Neural cell (in vitro differentiated cells): ENCODE results near the gene TPI1. TPM values are rescaled to one million over a fixed set of nuclear protein-coding genes. Genes with fewer than 3 reads are reported as not detected.

Source experiments
- H2AFZ ChIP-seq: fragments of 200-600, 300-800 bp; sonication (generic), shearing (Covaris generic); 2 replicates; pipeline ENCODE4 v1.6.0; 2014; ENCODE audit warnings: low read depth, mild to moderate bottlenecking, antibody characterized with exemption, low read length, moderate library complexity
- H3F3A ChIP-seq: fragments of 200-600 bp; shearing (Covaris generic); 2 replicates; pipeline ENCODE4 v1.6.1; 2016; ENCODE audit warnings: mild to moderate bottlenecking, moderate library complexity, mixed read lengths, antibody characterized with exemption, low read length; ENCODE audit not compliant: insufficient read depth, poor library complexity, severe bottlenecking
- H3K27ac ChIP-seq: fragments of 200-600, 300-800 bp; sonication (generic), shearing (Covaris generic); 2 replicates; pipeline ENCODE4 v1.5.1; 2014; ENCODE audit warnings: mild to moderate bottlenecking, low read length, moderate library complexity
- H3K27me3 ChIP-seq: fragments of 300-800, 200-600 bp; sonication (generic), shearing (Covaris generic); 2 replicates; pipeline ENCODE4 v1.6.0; 2014; ENCODE audit warnings: mild to moderate bottlenecking, low read depth, low read length, moderate library complexity; ENCODE audit not compliant: insufficient read depth
- H3K36me3 ChIP-seq: fragments of 300-800, 200-600 bp; sonication (generic), shearing (Covaris generic); 2 replicates; pipeline ENCODE4 v1.5.1; 2014; ENCODE audit warnings: mild to moderate bottlenecking, antibody characterized with exemption, low read length, moderate library complexity; ENCODE audit not compliant: insufficient read depth
- H3K4me2 ChIP-seq: fragments of 300-800, 200-600 bp; sonication (generic), shearing (Covaris generic); 2 replicates; pipeline ENCODE4 v1.6.0; 2014; ENCODE audit warnings: mild to moderate bottlenecking, low read length
- H3K4me3 ChIP-seq: fragments of 300-800, 200-600 bp; sonication (generic), shearing (Covaris generic); 2 replicates; pipeline ENCODE4 v1.5.1; 2014; ENCODE audit warnings: mild to moderate bottlenecking, low read length, moderate library complexity
- H3K79me2 ChIP-seq: fragments of 200-600 bp; shearing (Covaris generic); replicated peaks from 2 replicates; pipeline ENCODE4 v1.6.0; 2014; ENCODE audit warnings: mild to moderate bottlenecking, low read length, moderate library complexity; ENCODE audit not compliant: insufficient read depth
- H3K9ac ChIP-seq: fragments of 300-800, 200-600 bp; sonication (generic), shearing (Covaris generic); 2 replicates; pipeline ENCODE4 v1.6.1; 2016; ENCODE audit warnings: mild to moderate bottlenecking, low read length, mixed read lengths
- H3K9me2 ChIP-seq: fragments of 200-600 bp; shearing (Covaris generic); 2 replicates; pipeline ENCODE4 v1.6.1; 2016; ENCODE audit warnings: mild to moderate bottlenecking, low read length, mixed read lengths; ENCODE audit not compliant: insufficient read depth
- H3K9me3 ChIP-seq: fragments of 200-600, 300-800 bp; sonication (generic), shearing (Covaris generic); 2 replicates; pipeline ENCODE4 v1.6.1; 2016; ENCODE audit warnings: mild to moderate bottlenecking, mixed run types, low read length, moderate library complexity, mixed read lengths
- H4K20me1 ChIP-seq: fragments of 200-600 bp; shearing (Covaris generic); 2 replicates; pipeline ENCODE4 v1.6.1; 2016; ENCODE audit warnings: mild to moderate bottlenecking, mixed run types; ENCODE audit not compliant: insufficient read depth
- EP300 ChIP-seq: fragments of 450-650 bp; conservative IDR thresholded peaks from 2 replicates; pipeline ENCODE4 v1.6.1; 2014; ENCODE audit warnings: antibody characterized with exemption, mild to moderate bottlenecking, moderate library complexity; ENCODE audit not compliant: poor library complexity, severe bottlenecking
- EZH2 ChIP-seq: fragments of 200-600, 300-800 bp; shearing (Covaris generic), sonication (generic); IDR thresholded peaks from 2 replicates; pipeline ENCODE4 v1.6.1; 2014; ENCODE audit warnings: antibody characterized with exemption, low read length, borderline replicate concordance, mild to moderate bottlenecking; ENCODE audit not compliant: insufficient read depth, poor library complexity, severe bottlenecking
- MXI1 ChIP-seq: fragments of 450-650 bp; conservative IDR thresholded peaks from 2 replicates; pipeline ENCODE4 v1.6.1; 2014; ENCODE audit warnings: antibody characterized with exemption, mild to moderate bottlenecking; ENCODE audit not compliant: poor library complexity, severe bottlenecking
- POLR2AphosphoS5 ChIP-seq: IDR thresholded peaks from 2 replicates; pipeline ENCODE4 v1.6.1; 2012
- RAD21 ChIP-seq: fragments of 450-650 bp; conservative IDR thresholded peaks from 2 replicates; pipeline ENCODE4 v1.6.1; 2014; ENCODE audit warnings: antibody characterized with exemption, mild to moderate bottlenecking, moderate library complexity
- SMC3 ChIP-seq: fragments of 450-650 bp; conservative IDR thresholded peaks from 2 replicates; pipeline ENCODE4 v1.6.1; 2014; ENCODE audit warnings: antibody characterized with exemption, mild to moderate bottlenecking, moderate library complexity; ENCODE audit not compliant: poor library complexity
- TAF1 ChIP-seq: IDR thresholded peaks from 2 replicates; pipeline ENCODE4 v1.6.1; 2012; ENCODE audit warnings: low read depth
- polyA plus RNA-seq: library from polyadenylated mRNA; depleted of rRNA; stranded (reverse); fragments of >200 nt; gene quantifications from 2 replicates; pipeline ENCODE4 v1.2.3, GENCODE V29; 2014
- TF ChIP-seq, protein P1 (sequence below): fragments of 450-650 bp; IDR thresholded peaks from 2 replicates; pipeline ENCODE4 v1.5.1; 2014; ENCODE audit warnings: antibody characterized with exemption, mild to moderate bottlenecking, moderate library complexity; ENCODE audit not compliant: poor library complexity, severe bottlenecking
- TF ChIP-seq, protein P2 (sequence below): IDR thresholded peaks from 2 replicates; pipeline ENCODE4 v1.6.1; 2012; ENCODE audit warnings: borderline replicate concordance

Gene TPI1
- polyA plus RNA-seq, 1 donor from 2014 or later, result 288 TPM

DNA sequence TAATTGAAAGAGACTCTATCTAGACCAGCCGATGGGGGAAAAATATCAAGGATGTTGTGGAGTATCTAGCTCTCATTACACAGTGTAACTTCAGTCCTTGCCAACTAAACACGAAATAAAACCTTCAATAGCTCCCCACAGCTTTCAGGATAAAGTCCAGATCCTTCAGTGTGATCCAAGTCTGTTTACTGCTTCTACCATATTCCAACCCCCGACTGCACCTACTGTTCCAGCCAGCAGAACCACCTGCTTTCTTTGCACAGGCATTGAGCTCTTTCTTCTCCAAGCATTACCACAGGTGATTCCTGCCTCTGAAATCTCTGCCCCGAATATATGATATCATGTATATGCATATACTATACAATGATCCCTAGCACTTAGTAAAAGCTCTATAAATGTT is 35.1 kb downstream of the TPI1 start:
- TF ChIP-seq SMC3, result no peak
- no peak for TF ChIP-seq MXI1
- TF ChIP-seq, protein P1, sequence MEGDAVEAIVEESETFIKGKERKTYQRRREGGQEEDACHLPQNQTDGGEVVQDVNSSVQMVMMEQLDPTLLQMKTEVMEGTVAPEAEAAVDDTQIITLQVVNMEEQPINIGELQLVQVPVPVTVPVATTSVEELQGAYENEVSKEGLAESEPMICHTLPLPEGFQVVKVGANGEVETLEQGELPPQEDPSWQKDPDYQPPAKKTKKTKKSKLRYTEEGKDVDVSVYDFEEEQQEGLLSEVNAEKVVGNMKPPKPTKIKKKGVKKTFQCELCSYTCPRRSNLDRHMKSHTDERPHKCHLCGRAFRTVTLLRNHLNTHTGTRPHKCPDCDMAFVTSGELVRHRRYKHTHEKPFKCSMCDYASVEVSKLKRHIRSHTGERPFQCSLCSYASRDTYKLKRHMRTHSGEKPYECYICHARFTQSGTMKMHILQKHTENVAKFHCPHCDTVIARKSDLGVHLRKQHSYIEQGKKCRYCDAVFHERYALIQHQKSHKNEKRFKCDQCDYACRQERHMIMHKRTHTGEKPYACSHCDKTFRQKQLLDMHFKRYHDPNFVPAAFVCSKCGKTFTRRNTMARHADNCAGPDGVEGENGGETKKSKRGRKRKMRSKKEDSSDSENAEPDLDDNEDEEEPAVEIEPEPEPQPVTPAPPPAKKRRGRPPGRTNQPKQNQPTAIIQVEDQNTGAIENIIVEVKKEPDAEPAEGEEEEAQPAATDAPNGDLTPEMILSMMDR, result no peak
- no peak for TF ChIP-seq EP300
- no peak for TF ChIP-seq TAF1
- TF ChIP-seq EZH2, result no peak
- no peak for TF ChIP-seq RAD21
- TF ChIP-seq, protein P2, sequence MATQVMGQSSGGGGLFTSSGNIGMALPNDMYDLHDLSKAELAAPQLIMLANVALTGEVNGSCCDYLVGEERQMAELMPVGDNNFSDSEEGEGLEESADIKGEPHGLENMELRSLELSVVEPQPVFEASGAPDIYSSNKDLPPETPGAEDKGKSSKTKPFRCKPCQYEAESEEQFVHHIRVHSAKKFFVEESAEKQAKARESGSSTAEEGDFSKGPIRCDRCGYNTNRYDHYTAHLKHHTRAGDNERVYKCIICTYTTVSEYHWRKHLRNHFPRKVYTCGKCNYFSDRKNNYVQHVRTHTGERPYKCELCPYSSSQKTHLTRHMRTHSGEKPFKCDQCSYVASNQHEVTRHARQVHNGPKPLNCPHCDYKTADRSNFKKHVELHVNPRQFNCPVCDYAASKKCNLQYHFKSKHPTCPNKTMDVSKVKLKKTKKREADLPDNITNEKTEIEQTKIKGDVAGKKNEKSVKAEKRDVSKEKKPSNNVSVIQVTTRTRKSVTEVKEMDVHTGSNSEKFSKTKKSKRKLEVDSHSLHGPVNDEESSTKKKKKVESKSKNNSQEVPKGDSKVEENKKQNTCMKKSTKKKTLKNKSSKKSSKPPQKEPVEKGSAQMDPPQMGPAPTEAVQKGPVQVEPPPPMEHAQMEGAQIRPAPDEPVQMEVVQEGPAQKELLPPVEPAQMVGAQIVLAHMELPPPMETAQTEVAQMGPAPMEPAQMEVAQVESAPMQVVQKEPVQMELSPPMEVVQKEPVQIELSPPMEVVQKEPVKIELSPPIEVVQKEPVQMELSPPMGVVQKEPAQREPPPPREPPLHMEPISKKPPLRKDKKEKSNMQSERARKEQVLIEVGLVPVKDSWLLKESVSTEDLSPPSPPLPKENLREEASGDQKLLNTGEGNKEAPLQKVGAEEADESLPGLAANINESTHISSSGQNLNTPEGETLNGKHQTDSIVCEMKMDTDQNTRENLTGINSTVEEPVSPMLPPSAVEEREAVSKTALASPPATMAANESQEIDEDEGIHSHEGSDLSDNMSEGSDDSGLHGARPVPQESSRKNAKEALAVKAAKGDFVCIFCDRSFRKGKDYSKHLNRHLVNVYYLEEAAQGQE, result no peak
- no peak for TF ChIP-seq POLR2AphosphoS5
- no peak overlapping the region for H3K27ac ChIP-seq
- no peaks in the 10 kb centered on the region for H3K27me3 ChIP-seq
- H2AFZ ChIP-seq, result no peak overlapping the region
- no peak overlapping the region for H3K9ac ChIP-seq
- H3K9me2 ChIP-seq, result no peaks in the 10 kb centered on the region
- no peak overlapping the region for H3K4me2 ChIP-seq
- no peaks in the 10 kb centered on the region for H3K79me2 ChIP-seq
- H3K9me3 ChIP-seq, result no peaks in the 10 kb centered on the region
- H3F3A ChIP-seq, result peaks cover 4% of the 10 kb centered on the region
- no peaks in the 10 kb centered on the region for H3K36me3 ChIP-seq
- H4K20me1 ChIP-seq, result no peaks in the 10 kb centered on the region
- no peak overlapping the region for H3K4me3 ChIP-seq

DNA sequence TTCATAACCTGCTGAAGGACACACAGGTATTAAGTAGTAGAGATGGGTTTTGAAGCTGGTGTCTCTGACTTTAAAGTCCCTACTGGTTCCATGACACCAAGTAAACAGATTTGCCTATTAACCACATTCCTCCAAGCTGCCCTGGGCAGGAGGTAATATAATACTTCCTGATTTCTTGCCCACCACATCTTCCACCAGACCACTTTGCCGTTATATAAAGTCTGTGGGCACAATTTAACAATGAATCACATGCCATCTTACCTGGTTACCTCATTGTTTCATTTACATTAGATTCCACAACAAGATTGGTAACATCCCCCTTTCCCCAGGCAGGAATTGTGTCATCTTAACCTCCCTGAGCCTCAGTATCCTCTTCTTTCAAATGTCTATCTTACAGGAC is 36.4 kb downstream of the TPI1 start:
- Histone ChIP-seq H3F3A (peaks cover 4% of the 10 kb centered on the region), H2AFZ (peak overlapping the region; percentile 43), H3K9ac (peak overlapping the region; percentile 82), H3K79me2 (no peaks in the 10 kb centered on the region), H3K27ac (peak overlapping the region; percentile 92), H3K36me3 (no peaks in the 10 kb centered on the region), H3K27me3 (no peaks in the 10 kb centered on the region), H4K20me1 (no peaks in the 10 kb centered on the region), H3K4me2 (peak overlapping the region; percentile 26), H3K4me3 (peak overlapping the region; percentile 67), H3K9me2 (no peaks in the 10 kb centered on the region), H3K9me3 (no peaks in the 10 kb centered on the region)
- TF ChIP-seq, protein P1, result no peak
- no peak for TF ChIP-seq RAD21
- TF ChIP-seq TAF1, result no peak
- no peak for TF ChIP-seq EP300
- no peak for TF ChIP-seq EZH2
- TF ChIP-seq, protein P2, result no peak
- no peak for TF ChIP-seq POLR2AphosphoS5
- TF ChIP-seq MXI1, result no peak
- TF ChIP-seq SMC3, result no peak
